ENCODE results near the gene TMA7.

The TMA7 gene

DNA sequence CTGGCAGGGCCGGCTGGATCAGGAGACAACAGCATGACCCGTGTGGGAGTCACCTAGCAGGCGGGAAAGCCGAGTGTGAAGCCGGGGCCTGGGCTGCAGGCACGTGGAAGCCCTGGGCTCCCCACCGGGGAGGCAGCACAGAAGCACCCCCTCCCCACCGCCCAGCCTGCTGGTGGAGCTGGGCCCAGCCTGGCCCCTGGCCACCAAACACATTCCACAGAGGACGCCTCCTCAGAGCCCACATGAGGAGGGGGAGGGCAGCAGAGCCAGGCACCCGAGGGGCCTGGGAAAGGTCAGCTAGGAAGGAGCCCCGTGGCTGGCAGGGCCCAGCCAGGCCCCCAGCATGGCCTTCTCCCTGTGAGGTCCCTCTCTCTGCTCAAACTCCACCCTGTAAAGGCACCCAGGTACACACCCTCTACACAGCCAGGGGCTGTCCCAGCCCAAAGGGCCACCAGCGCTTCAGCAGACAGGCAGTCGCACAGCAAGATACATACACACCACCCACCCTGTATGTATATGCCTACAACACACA lies 14.7 kb upstream of the TMA7 start:
- H3K36me3 Mint-ChIP-seq (ENCODE audit: low read depth), result no peaks in the 10 kb centered on the region
- H3K27me3 Mint-ChIP-seq (ENCODE audit: low read depth), result peaks cover 19% of the 10 kb centered on the region
- no peaks in the 10 kb centered on the region for H3K9me3 Mint-ChIP-seq
- H3K4me1 Mint-ChIP-seq (ENCODE audit: low read depth), result peaks cover 2% of the 10 kb centered on the region
- H3K4me3 Mint-ChIP-seq, result no peak overlapping the region
- H3K27ac Mint-ChIP-seq, result no peak overlapping the region

DNA sequence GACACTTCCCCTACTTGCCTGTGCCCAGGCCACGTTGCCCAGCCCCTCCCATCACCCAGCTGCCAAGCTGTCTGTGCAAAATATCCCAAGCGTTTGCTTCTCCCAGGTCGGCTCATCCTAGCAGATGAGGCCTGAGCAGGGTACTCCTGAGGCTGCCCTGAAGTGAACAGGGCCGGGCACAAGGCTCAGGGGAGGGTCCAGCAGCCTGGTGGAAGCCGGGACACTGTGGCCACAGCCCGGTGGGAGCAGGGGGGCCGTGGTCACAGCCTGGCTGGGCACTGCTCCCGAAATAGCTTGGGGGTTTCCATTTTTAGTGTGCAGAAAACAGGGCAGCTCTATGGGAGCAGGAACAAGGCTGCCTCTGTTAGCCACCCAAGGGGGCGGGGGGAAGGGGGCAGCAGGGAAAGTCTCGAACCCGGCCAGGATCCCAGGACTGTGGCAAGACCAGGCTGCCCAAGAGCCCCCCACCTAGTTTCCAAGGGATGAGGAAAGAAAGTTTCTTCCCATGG lies 13.6 kb upstream of the TMA7 start:
- Mint-ChIP-seq H3K9me3 (no peaks in the 10 kb centered on the region), H3K36me3 (ENCODE audit: low read depth) (peaks cover under 1% of the 10 kb centered on the region), H3K4me1 (ENCODE audit: low read depth) (peaks cover 3% of the 10 kb centered on the region), H3K27me3 (ENCODE audit: low read depth) (peaks cover 19% of the 10 kb centered on the region), H3K4me3 (no peak overlapping the region), H3K27ac (no peak overlapping the region)

DNA sequence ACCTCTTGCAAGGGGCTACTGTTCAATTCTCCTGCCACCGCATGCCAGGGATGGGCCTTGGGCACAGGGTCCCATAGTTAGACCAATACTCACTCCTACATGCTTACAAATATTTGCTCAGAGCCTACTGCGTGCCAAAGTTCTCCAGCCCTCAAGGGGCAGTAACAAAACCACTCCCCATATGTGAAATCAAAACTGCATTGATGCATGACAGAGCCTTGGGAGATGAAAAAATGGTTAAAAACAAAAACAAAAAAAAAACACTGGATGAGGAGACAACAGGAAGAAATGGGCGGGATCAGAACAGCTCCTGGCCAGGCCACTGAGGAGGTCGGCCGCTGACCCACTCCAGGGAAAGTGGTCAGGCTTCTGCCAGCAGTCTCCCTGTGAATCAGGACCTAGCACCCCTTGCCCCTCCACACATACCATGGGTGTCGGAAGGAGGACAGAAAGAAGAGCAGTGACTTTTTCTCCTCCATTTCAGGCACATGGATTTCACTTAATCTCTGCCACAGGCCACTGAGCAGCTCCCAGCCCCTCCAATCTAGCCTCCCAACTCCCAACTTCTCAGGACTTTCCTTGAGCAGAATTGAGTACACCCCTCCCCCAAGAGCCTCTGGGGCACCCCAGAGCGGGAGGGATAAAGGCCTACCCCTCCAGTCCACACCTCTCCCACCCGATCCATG lies 13.0 kb upstream of the TMA7 start:
- Mint-ChIP-seq H3K36me3 (ENCODE audit: low read depth) (peaks cover 4% of the 10 kb centered on the region), H3K9me3 (no peaks in the 10 kb centered on the region), H3K27ac (peak overlapping the region; percentile 5), H3K27me3 (ENCODE audit: low read depth) (peaks cover 19% of the 10 kb centered on the region), H3K4me1 (ENCODE audit: low read depth) (peaks cover 6% of the 10 kb centered on the region), H3K4me3 (peak overlapping the region; percentile 26)

DNA sequence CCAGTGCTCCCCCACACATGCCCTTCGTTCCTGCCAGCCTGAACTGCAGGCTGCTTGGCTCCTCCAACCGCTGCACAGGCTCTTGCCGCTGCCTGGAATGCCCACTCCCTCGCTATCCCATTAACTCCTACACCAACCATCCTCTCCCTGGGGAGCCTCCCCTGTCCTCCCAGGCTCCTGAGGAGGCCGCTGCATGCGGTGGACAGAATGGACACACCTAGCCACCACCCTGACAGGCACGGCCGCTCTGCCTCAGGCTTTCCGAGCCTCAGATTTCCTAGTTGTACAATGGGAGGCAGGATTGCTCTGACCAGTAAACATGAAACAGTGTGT lies 12.5 kb upstream of the TMA7 start:
- Mint-ChIP-seq H3K27me3 (ENCODE audit: low read depth) (peaks cover 19% of the 10 kb centered on the region), H3K4me1 (ENCODE audit: low read depth) (peaks cover 6% of the 10 kb centered on the region), H3K36me3 (ENCODE audit: low read depth) (peaks cover 4% of the 10 kb centered on the region), H3K4me3 (no peak overlapping the region), H3K9me3 (no peaks in the 10 kb centered on the region), H3K27ac (no peak overlapping the region)

DNA sequence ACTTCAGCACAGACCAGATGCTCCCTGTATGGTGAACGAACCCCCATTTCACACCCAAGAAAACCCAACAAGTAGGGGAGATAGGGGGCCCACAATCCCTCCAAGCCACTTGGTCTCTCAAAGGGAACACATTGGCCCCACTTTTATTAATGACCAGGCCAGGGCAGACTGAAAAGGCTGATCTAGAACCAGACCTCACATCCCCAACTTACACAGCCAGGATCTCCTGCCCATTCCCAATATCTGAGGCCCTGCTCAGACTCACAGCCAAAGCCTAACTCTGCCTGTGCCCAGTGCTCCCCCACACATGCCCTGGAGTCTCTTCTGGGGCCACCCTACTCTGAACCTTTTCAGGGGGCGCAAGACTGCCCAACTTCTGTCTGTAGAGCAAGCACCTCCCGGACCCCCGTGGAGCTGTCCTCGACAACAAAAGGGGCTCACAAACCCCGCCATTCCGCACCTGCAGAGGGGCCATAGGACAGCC lies 11.9 kb upstream of the TMA7 start:
- H3K27ac Mint-ChIP-seq, result no peak overlapping the region
- peaks cover 4% of the 10 kb centered on the region for H3K36me3 Mint-ChIP-seq (ENCODE audit: low read depth)
- H3K9me3 Mint-ChIP-seq, result no peaks in the 10 kb centered on the region
- peaks cover 19% of the 10 kb centered on the region for H3K27me3 Mint-ChIP-seq (ENCODE audit: low read depth)
- peaks cover 6% of the 10 kb centered on the region for H3K4me1 Mint-ChIP-seq (ENCODE audit: low read depth)
- H3K4me3 Mint-ChIP-seq, result peak overlapping the region; percentile 35

DNA sequence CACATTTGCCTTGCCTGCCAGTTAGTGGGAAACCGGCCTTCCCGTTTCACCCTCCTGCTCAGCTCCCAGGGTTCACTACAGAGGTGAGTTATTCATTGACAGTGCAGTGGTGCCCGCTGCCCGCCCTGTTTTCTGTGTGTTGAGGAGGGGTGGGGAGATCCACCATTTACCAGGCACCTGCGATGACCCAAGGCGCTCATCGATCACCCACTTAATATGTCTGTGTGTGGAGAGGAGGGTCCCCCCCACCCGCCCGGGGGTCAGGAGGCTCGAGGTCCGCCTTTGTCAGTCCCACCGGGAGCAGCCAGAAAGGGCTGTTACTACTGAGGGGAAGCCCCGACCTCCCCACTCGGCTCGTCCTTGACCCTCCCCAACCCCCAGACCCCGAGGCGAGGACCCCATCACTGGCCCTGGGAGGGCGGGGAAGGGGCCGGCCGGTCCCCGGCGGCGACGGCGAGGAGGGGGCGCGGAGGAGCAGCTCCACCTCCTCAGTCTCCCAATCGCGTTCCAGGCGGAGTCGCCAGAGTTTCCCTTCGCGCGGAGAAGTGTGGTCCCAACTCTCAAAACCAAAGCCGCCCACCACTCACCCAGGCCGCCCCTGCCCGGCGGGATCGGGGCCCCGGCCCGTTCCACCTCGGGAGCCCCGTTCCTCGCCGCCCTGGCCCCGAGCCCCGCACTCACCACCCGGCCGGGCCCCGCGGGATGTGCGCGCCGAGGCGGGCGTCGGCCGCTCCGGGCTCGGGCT lies 11.3 kb upstream of the TMA7 start:
- Mint-ChIP-seq H3K9me3 (no peaks in the 10 kb centered on the region), H3K4me1 (ENCODE audit: low read depth) (peaks cover 6% of the 10 kb centered on the region), H3K27ac (no peak overlapping the region), H3K27me3 (ENCODE audit: low read depth) (peaks cover 19% of the 10 kb centered on the region), H3K36me3 (ENCODE audit: low read depth) (peaks cover 4% of the 10 kb centered on the region), H3K4me3 (no peak overlapping the region)

DNA sequence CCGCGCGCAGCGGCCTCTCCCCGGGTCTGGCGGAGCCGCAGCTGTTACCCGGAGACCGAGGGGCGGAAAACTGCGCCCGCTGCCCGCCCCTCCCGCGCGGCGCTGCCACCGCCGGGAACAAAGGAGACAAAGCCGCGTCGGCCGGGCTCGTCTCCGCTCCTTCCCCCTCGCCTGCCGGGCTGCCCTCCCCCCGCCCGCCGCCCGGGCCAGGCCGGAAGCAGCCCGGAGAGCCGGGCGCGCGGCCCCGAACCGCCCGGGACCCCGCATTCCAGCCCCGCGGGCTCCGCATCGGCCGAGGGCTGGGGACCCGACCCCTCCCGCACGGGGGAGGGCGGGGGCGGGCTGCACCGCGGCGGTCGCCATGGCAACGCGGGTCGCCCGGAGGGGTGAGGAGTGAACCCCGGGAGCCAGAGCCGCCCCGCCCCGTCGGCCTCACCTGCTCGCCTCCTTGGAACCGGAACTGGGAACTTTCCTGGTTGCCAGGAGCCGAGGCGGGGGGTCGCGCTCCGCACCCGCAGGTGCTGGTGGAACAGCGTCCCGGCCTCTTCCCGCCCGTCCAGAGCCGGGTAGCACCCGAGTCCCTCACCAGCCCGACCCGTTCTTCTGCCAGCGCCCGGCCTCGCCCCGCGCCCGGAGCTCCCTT lies 10.6 kb upstream of the TMA7 start:
- H3K27me3 Mint-ChIP-seq (ENCODE audit: low read depth), result peaks cover 19% of the 10 kb centered on the region
- H3K4me1 Mint-ChIP-seq (ENCODE audit: low read depth), result peaks cover 9% of the 10 kb centered on the region
- peak overlapping the region; percentile 76 for H3K4me3 Mint-ChIP-seq
- H3K36me3 Mint-ChIP-seq (ENCODE audit: low read depth), result peaks cover 4% of the 10 kb centered on the region
- H3K9me3 Mint-ChIP-seq, result no peaks in the 10 kb centered on the region
- H3K27ac Mint-ChIP-seq, result no peak overlapping the region

DNA sequence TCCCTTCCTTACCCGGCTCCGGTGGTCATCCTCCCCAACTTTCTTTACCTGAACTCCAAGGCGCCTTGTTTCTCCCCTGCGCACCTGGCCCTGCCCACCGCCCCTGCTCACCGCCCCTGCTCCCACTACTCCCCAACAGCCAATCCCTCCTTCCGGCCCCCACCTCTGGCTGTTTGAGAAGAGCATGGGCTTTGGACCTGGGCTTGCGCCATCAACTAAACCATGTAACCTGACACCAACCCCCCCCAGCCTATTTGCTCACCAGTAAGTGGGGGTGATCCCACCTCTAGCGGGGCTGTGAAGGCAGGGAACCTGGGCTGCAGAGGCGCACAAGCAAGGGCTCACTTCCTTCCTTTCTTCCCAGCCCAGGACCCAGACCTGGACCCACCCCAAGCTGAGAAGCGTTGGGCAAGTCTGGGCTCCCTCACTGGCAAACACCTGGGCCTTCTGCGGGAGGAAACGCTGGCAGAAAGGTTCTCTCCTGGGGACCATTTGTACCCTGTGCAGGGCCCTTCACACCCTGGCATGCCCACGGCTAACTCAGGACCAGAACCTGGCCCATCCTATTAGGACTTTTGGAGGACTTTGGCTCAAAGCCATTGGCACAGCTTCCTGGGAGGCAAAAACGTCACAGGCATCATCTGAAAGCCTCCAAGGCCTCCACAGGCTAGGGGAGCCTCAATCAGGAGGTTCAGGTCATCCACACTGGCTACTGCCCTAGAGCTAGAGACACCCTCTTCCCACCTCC lies 9.9 kb upstream of the TMA7 start, which contains the start of gene PLXNB1:
Gene PLXNB1 (minus strand): TSS at position 127 of the 748 bp plus-strand sequence. CDS start 5,475 bp downstream, outside the sequence.
- Mint-ChIP-seq H3K36me3 (ENCODE audit: low read depth) (peaks cover 4% of the 10 kb centered on the region), H3K27ac (no peak within 1 kb of the TSS), H3K9me3 (no peaks in the 10 kb centered on the region), H3K4me3 (peak within 1 kb of the TSS; percentile 76), H3K27me3 (ENCODE audit: low read depth) (peaks cover 19% of the 10 kb centered on the region), H3K4me1 (ENCODE audit: low read depth) (peaks cover 12% of the 10 kb centered on the region)

DNA sequence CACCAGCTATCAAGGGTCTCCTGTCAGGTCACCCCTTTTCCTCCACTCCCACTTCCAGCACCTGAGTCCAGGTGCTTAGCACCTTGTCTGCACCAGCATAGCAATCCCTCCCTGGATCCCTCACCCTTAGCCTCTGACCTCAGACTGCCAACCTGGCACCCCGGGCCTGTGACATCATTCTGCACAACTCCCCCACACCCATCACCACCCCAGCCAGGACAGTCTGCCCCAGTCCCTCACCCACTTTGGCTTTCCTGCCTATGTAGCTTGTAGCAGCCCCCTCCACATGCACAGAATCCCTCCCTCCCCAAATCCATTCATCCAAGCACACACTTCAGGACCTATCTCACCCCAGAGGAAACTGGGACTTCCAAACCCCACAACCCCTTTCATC lies 9.4 kb upstream of the TMA7 start:
- Mint-ChIP-seq H3K27me3 (ENCODE audit: low read depth) (peaks cover 19% of the 10 kb centered on the region), H3K36me3 (ENCODE audit: low read depth) (peaks cover 4% of the 10 kb centered on the region), H3K4me1 (ENCODE audit: low read depth) (peaks cover 12% of the 10 kb centered on the region), H3K9me3 (no peaks in the 10 kb centered on the region), H3K27ac (no peak overlapping the region), H3K4me3 (peak overlapping the region; percentile 76)

DNA sequence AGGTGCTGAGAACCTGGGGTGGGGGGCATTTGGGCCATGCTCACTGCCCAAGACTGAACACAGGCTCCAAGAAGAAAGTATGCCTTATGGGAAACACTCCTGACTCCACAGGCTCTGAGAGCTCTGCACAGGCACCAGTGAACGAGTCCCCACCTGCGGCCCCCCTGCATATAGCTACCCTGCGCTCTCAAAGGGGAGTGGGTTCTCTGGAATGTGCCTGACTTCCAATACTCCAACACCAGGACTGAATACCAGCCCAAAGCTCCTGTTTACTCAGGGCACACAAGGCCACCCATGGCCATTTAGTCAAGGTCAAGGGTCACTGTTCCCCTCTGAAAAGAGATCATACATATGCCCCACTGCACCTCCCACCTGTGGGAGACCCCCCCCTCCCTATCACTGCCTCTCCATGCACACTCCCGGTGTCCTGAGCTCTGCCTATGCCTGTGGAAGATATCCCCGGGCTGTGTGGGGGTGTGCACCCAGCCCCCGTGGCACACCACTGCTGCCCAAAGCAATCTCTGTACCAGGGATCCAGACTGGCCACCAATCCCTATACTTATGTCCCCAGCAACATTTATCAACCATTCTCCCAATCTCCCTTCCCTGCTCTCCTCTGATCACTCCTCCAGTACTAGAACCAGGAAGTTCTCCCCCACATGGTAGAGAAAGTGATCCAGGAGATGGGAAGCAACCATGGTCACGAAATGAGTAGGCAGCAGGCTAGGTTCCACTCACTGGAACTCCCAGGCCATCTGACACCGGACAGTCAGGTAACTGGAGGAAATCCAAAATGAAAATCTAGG lies 8.6 kb upstream of the TMA7 start:
- Mint-ChIP-seq H3K9me3 (no peaks in the 10 kb centered on the region), H3K27ac (peak overlapping the region; percentile 41), H3K36me3 (ENCODE audit: low read depth) (peaks cover 4% of the 10 kb centered on the region), H3K4me1 (ENCODE audit: low read depth) (peaks cover 12% of the 10 kb centered on the region), H3K27me3 (ENCODE audit: low read depth) (peaks cover 19% of the 10 kb centered on the region), H3K4me3 (peak overlapping the region; percentile 76)

DNA sequence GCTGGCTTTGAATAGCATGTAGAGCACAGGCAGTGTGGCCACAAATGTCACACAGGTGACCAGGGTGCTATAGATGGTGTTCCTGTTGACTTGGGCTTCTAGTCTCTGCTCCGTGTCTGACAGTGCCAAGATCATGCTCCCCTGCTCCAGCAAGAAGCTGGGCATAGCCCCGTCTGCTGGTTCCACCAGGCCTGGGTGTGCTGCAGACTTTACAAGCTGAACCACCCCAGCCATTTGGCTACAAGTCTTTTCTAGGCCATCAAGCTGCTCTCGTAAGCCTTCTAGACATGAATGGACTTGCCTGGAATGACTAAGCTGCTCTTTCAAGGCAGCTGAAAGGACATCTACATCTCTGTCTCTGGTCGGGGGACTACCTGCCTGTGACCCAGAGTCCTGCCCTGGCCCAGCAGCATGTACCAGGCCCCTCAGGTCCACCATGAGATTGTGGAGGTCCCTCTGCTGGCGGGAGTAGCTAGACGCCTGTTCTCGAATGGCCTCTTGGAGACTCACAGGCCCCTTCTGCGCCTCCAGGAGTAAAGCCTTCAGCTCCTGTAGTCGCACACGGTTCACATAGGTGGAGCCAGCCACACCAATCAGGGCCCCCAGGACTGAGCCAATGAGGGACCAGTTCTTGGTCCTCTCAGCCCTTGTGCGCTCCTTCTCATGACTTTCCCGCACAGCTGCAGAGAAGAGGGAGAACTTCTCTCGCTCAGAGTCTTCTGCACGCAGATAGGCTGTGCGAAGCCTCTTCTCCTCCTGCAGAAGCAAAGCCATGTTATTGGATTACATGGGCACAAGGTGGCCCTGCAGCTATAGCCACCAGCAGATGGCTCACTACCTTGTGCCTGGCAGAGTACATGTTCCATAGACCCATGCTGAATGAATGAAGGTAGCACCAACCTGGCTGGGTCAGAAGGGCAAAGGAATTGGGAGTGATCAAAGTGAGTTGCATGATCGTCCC lies 7.4 kb upstream of the TMA7 start:
- Mint-ChIP-seq H3K9me3 (no peaks in the 10 kb centered on the region), H3K4me3 (no peak overlapping the region), H3K27me3 (ENCODE audit: low read depth) (peaks cover 9% of the 10 kb centered on the region), H3K36me3 (ENCODE audit: low read depth) (peaks cover 4% of the 10 kb centered on the region), H3K4me1 (ENCODE audit: low read depth) (peaks cover 10% of the 10 kb centered on the region), H3K27ac (no peak overlapping the region)

DNA sequence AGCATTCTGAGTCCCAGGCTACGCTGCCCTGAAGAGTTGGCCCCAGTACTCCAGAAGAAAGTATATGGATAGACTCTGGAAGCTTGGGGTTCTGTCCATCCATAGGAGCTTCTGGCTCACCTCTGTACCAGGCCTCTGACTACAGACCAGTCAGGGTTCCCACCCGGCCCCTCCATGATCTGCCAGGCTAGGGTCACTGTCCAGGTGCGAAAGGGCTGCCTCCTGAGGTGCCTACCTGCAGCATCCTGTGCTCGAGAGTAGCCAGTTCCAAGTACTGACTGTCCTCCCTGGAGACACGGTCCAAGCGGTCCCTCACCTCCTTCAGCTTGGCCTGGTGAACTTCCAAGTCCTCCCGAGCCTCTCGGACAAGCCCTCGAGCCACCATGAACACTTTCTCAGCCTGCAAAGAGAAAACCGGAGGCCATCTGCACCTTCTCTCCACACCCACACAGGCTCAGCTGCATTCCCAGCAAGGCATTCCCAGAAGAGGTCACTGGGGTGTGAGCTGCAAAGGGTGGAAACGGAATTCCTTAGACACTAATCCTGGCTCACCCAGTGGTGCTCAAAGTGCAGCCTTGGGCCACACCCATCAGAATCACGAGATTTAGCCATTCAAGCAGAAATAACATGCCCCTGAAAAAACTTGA lies 6.5 kb upstream of the TMA7 start:
- Mint-ChIP-seq H3K27ac (no peak overlapping the region), H3K36me3 (ENCODE audit: low read depth) (peaks cover 4% of the 10 kb centered on the region), H3K27me3 (ENCODE audit: low read depth) (peaks cover under 1% of the 10 kb centered on the region), H3K4me1 (ENCODE audit: low read depth) (peaks cover 10% of the 10 kb centered on the region), H3K4me3 (no peak overlapping the region), H3K9me3 (no peaks in the 10 kb centered on the region)

All from T-helper 1 cell treated with Interleukin-12 subunit alpha and Interleukin-12 subunit beta and Interleukin-4 antibody, amounts not matched to agents 30 μg/mL and 1 μg/mL, for 36 hours (primary cell).